ENCODE results near the gene PYGB.
A peak's percentile ranks its signal among the peaks of the same experiment; 100 is the strongest.

Gene PYGB

GRCh38 chr20:25275813-25276532, 28.1 kb downstream of the PYGB start:
- H3K4me1 ChIP-seq (ENCODE audit: control insufficient read depth, insufficient read depth, low read length), result no peaks in the 10 kb centered on the region
- POLR2A ChIA-PET, result no interaction called here
- CTCF ChIA-PET, result interaction anchor here (0.7 kb wide), 1 partner anchor 467 kb away, joined by 5 read pairs; no protein-coding TSS in a partner anchor
- no peak overlapping the region for H3K4me3 ChIP-seq (ENCODE audit: low read depth, low read length)
- no peaks in the 10 kb centered on the region for H3K9me3 ChIP-seq (ENCODE audit: control insufficient read depth, insufficient read depth, low read depth, low read length)
- TF ChIP-seq ZSCAN16 (tag by site-specific recombination; IDR thresholded peaks at IDR 0.05) (no peak), SCRT1 (tag by site-specific recombination; IDR thresholded peaks at IDR 0.05; ENCODE audit: borderline replicate concordance) (peak; percentile 1; the same call in 1 of the 2 replicates)
- peaks cover 0 to 98% of the 10 kb centered on the region in 2 experiments; a peak in 2 of 3 replicates for H3K36me3 ChIP-seq (ENCODE audit: control insufficient read depth in 2 of 2, insufficient read depth in 1 of 2, low read length in 2 of 2)
- H3K27ac ChIP-seq (ENCODE audit: extremely low read depth, low read depth, low read length), result no peak overlapping the region

- H3K27ac ChIP-seq (ENCODE audit: extremely low read depth, low read depth, low read length), result no peak overlapping the region
- CTCF ChIA-PET, result no interaction called here
Observed at GRCh38 chr20:25276533-25277050, 28.7 kb downstream of the PYGB start.

GRCh38 chr20:25277051-25277801, 29.3 kb downstream of the PYGB start:
- Histone ChIP-seq H3K4me1 (ENCODE audit: control insufficient read depth, insufficient read depth, low read length) (no peaks in the 10 kb centered on the region), H3K36me3 (ENCODE audit: control insufficient read depth in 2 of 2, insufficient read depth in 1 of 2, low read length in 2 of 2) (peaks cover 0 to 98% of the 10 kb centered on the region in 2 experiments; a peak in 2 of 3 replicates), H3K27ac (ENCODE audit: extremely low read depth, low read depth, low read length) (no peak overlapping the region), H3K4me3 (ENCODE audit: low read depth, low read length) (no peak overlapping the region), H3K9me3 (ENCODE audit: control insufficient read depth, insufficient read depth, low read depth, low read length) (no peaks in the 10 kb centered on the region)
- CTCF ChIA-PET, result no interaction called here
- no peak for TF ChIP-seq ZNF184 (tag by site-specific recombination; IDR thresholded peaks at IDR 0.05)
- no peak for TF ChIP-seq ZNF785 (tag by site-specific recombination; IDR thresholded peaks at IDR 0.05)
- POLR2A ChIA-PET, result no interaction called here

More at GRCh38 chr20:25276533-25277050, 28.7 kb downstream of the PYGB start:
- H3K4me1 ChIP-seq (ENCODE audit: control insufficient read depth, insufficient read depth, low read length), result no peaks in the 10 kb centered on the region
- H3K36me3 ChIP-seq (ENCODE audit: control insufficient read depth in 2 of 2, insufficient read depth in 1 of 2, low read length in 2 of 2), result peaks cover 0 to 98% of the 10 kb centered on the region in 2 experiments; a peak in 2 of 3 replicates
- POLR2A ChIA-PET, result no interaction called here
- TF ChIP-seq IKZF3 (tag by site-specific recombination; IDR thresholded peaks at IDR 0.05) (no peak), ZNF26 (tag by site-specific recombination; IDR thresholded peaks at IDR 0.05) (no peak), OSR2 (tag by site-specific recombination; IDR thresholded peaks at IDR 0.05) (no peak), WT1 (tag by site-specific recombination; IDR thresholded peaks at IDR 0.05) (no peak), ZNF354C (tag by site-specific recombination; IDR thresholded peaks at IDR 0.05; ENCODE audit: borderline replicate concordance, low read depth) (no peak), ZNF670 (tag by site-specific recombination; IDR thresholded peaks at IDR 0.05; ENCODE audit: low read depth) (no peak), ZNF658 (tag by site-specific recombination; IDR thresholded peaks at IDR 0.05) (no peak), ZNF560 (tag by site-specific recombination; IDR thresholded peaks at IDR 0.05; ENCODE audit: borderline replicate concordance) (no peak), ZNF621 (tag by site-specific recombination; IDR thresholded peaks at IDR 0.05) (no peak), ZNF623 (tag by site-specific recombination; IDR thresholded peaks at IDR 0.05) (no peak), ZNF19 (tag by site-specific recombination; IDR thresholded peaks at IDR 0.05; ENCODE audit: low read depth) (no peak), KLF9 (tag by site-specific recombination; IDR thresholded peaks at IDR 0.05; ENCODE audit: low read depth) (no peak), CTCF (tag by site-specific recombination; IDR thresholded peaks at IDR 0.05) (no peak), MEIS1 (CRISPR knock-in tag; IDR thresholded peaks at IDR 0.05; ENCODE audit: borderline replicate concordance) (no peak), ZNF707 (tag by site-specific recombination; IDR thresholded peaks at IDR 0.05) (no peak), ZNF394 (tag by site-specific recombination; IDR thresholded peaks at IDR 0.05; ENCODE audit: borderline replicate concordance) (no peak)
- H3K4me3 ChIP-seq (ENCODE audit: low read depth, low read length), result no peak overlapping the region
- H3K9me3 ChIP-seq (ENCODE audit: control insufficient read depth, insufficient read depth, low read depth, low read length), result no peaks in the 10 kb centered on the region
